Panc1 (cell line): ENCODE results near the gene HYDIN. TPM values are rescaled to one million over a fixed set of nuclear protein-coding genes. Genes with fewer than 3 reads are reported as not detected.

Experiments
- ATAC-seq: fragments of 200-7000 bp; cut with Tn5 transposase; 2 replicates; pipeline ENCODE4 v1.9.1; 2020; ENCODE audit warnings: mild to moderate bottlenecking, moderate library complexity
- BruUV-seq: library from RNA; stranded (reverse); fragments of 400-500 nt; replicated peaks from 2 replicates; lab custom pipeline; 2021; lab: Mats Ljungman, UMichigan
- CTCF ChIA-PET: fragments of 300-600 bp; sonication (Branson Sonifier 250); formaldehyde crosslinking; loops from one replicate; lab custom pipeline; 2022; ENCODE audit warnings: antibody characterized with exemption; lab: Charles Lee
- POLR2A ChIA-PET: fragments of 300-600 bp; sonication (Branson Sonifier 250); formaldehyde crosslinking; loops from one replicate; lab custom pipeline; 2022; ENCODE audit warnings: antibody characterized with exemption; lab: Charles Lee
- DNase-seq: peaks from one replicate; pipeline ENCODE4 v3.0.0-alpha.2; 2010; ENCODE audit warnings: low read depth, low spot score
- H3K27ac ChIP-seq: 2 replicates; pipeline ENCODE4 v1.5.1; 2011; ENCODE audit warnings: mild to moderate bottlenecking, low read length, inconsistent platforms
- H3K27me3 ChIP-seq: fragments of 200-500 bp; sonication (Bioruptor generic); 2 replicates; pipeline ENCODE4 v1.6.0; 2014; ENCODE audit warnings: low read length, inconsistent platforms; ENCODE audit not compliant: control insufficient read depth, insufficient read depth
- H3K36me3 ChIP-seq: fragments of 200-500 bp; sonication (Bioruptor generic); 2 replicates; pipeline ENCODE4 v1.5.1; 2014; ENCODE audit warnings: inconsistent platforms, mild to moderate bottlenecking, low read length, moderate library complexity; ENCODE audit not compliant: control insufficient read depth, insufficient read depth
- H3K4me1 ChIP-seq: 2 replicates; pipeline ENCODE4 v1.5.1; 2011; ENCODE audit warnings: inconsistent platforms, mild to moderate bottlenecking, low read length, moderate library complexity; ENCODE audit not compliant: control insufficient read depth, insufficient read depth
- H3K4me3 ChIP-seq, 2 experiments: 2 replicates each; pipeline ENCODE4 v1.5.1; 2011 to 2012; ENCODE audit warnings: low read depth in 2 of 2, low read length in 2 of 2, mild to moderate bottlenecking in 2 of 2, inconsistent platforms in 1 of 2, moderate library complexity in 1 of 2
- H3K9me3 ChIP-seq: fragments of 200-500 bp; sonication (Bioruptor generic); 2 replicates; pipeline ENCODE4 v1.5.1; 2014; ENCODE audit warnings: low read depth, mild to moderate bottlenecking, inconsistent platforms, low read length, moderate library complexity; ENCODE audit not compliant: control insufficient read depth, insufficient read depth
- CTCF ChIP-seq: fragments of 450-650 bp; IDR thresholded peaks from 2 replicates; pipeline ENCODE4 v1.5.1; 2017; ENCODE audit warnings: mild to moderate bottlenecking
- POLR2AphosphoS5 ChIP-seq: IDR thresholded peaks from 2 replicates; pipeline ENCODE4 v1.6.1; 2012; ENCODE audit warnings: mild to moderate bottlenecking, low read depth, low read length, moderate library complexity
- SIN3A ChIP-seq: IDR thresholded peaks from 2 replicates; pipeline ENCODE4 v1.6.1; 2012; ENCODE audit warnings: low read depth, mild to moderate bottlenecking, low read length, moderate library complexity, borderline replicate concordance; ENCODE audit not compliant: insufficient read depth
- TCF7L2 ChIP-seq: IDR thresholded peaks from 2 replicates; pipeline ENCODE4 v1.6.1; 2011; ENCODE audit warnings: mild to moderate bottlenecking, low read depth, low read length, inconsistent platforms
- in situ Hi-C: cut with HindIII; loops from 2 replicates; pipeline ENCODE4 v1.10.0; 2016; ENCODE audit warnings: low sequenced_read_pairs, low pct_unique_long_range_greater_than_20kb
- intact Hi-C: fragments of 100-400 bp; cut with micrococcal nuclease; formaldehyde crosslinking; loops from one replicate; pipeline ENCODE4 v1.10.0; 2022; ENCODE audit not compliant: unreplicated experiment
- total RNA-seq: library from RNA; stranded (reverse); gene quantifications from one replicate; pipeline ENCODE4 v1.2.1, GENCODE V29; 2021; ENCODE audit not compliant: unreplicated experiment
- TF ChIP-seq, protein P1 (sequence below), 2 experiments: IDR thresholded peaks; 2 replicates each; pipeline ENCODE4 v1.6.1; 2011 to 2012; ENCODE audit warnings: low read depth in 2 of 2, control low read depth in 1 of 2, low read length in 1 of 2, mild to moderate bottlenecking in 1 of 2, moderate library complexity in 1 of 2; ENCODE audit not compliant: insufficient read depth in 1 of 2

HYDIN gene
- total RNA-seq, 1 experiment from 2014 or later = 0.80 TPM

DNA sequence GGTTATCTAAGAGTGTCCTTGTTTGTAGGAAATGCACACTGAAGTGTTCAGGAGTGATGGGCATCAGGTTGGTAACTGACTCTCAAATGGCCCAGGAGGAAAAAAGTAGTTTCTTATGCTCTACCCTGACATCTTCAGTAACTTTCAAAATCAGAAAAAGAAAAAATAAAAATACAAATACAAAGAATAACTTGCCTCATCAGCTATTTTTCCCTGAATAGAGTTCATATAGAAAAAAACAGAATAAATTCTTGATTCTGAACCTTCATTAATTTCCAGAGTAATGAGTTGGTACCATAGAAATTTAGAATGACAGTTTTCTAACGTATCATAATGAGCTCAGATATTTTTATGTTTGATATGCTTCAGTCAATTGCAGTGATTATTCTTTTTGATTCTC lies 27.2 kb upstream of the HYDIN start:
- Histone ChIP-seq H3K4me3 (no peak overlapping the region), H3K27me3 (peaks cover 4% of the 10 kb centered on the region), H3K36me3 (no peaks in the 10 kb centered on the region), H3K4me1 (no peaks in the 10 kb centered on the region), H3K27ac (no peak overlapping the region), H3K9me3 (no peaks in the 10 kb centered on the region)
- no peak for ATAC-seq
- in situ Hi-C loops (no loop called here), intact Hi-C loops (no loop called here)
- ChIA-PET POLR2A (no interaction called here), CTCF (no interaction called here)
- TF ChIP-seq TCF7L2 = no peak
- TF ChIP-seq, protein P1, sequence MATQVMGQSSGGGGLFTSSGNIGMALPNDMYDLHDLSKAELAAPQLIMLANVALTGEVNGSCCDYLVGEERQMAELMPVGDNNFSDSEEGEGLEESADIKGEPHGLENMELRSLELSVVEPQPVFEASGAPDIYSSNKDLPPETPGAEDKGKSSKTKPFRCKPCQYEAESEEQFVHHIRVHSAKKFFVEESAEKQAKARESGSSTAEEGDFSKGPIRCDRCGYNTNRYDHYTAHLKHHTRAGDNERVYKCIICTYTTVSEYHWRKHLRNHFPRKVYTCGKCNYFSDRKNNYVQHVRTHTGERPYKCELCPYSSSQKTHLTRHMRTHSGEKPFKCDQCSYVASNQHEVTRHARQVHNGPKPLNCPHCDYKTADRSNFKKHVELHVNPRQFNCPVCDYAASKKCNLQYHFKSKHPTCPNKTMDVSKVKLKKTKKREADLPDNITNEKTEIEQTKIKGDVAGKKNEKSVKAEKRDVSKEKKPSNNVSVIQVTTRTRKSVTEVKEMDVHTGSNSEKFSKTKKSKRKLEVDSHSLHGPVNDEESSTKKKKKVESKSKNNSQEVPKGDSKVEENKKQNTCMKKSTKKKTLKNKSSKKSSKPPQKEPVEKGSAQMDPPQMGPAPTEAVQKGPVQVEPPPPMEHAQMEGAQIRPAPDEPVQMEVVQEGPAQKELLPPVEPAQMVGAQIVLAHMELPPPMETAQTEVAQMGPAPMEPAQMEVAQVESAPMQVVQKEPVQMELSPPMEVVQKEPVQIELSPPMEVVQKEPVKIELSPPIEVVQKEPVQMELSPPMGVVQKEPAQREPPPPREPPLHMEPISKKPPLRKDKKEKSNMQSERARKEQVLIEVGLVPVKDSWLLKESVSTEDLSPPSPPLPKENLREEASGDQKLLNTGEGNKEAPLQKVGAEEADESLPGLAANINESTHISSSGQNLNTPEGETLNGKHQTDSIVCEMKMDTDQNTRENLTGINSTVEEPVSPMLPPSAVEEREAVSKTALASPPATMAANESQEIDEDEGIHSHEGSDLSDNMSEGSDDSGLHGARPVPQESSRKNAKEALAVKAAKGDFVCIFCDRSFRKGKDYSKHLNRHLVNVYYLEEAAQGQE (IDR thresholded peaks at IDR 0.05; ENCODE audit: insufficient read depth in 1 of 2, low read depth in 2 of 2, low read length in 1 of 2) = no peak
- no peak for TF ChIP-seq SIN3A
- TF ChIP-seq POLR2AphosphoS5 = no peak
- no peak for TF ChIP-seq CTCF
- DNase-seq = no peak
- BruUV-seq = no TSS peak

GRCh38 chr16:71255721-71256120 lies 25.2 kb upstream of the HYDIN start:
- BruUV-seq = no TSS peak

More at GRCh38 chr16:71255721-71256120, 25.2 kb upstream of the HYDIN start:
- POLR2A ChIA-PET = no interaction called here
- Histone ChIP-seq H3K9me3 (no peaks in the 10 kb centered on the region), H3K27ac (no peak overlapping the region), H3K4me3 (no peak overlapping the region), H3K4me1 (no peaks in the 10 kb centered on the region), H3K36me3 (no peaks in the 10 kb centered on the region), H3K27me3 (peaks cover 4% of the 10 kb centered on the region)
- CTCF ChIA-PET = no interaction called here
- intact Hi-C loops = no loop called here
- in situ Hi-C loops = no loop called here
- TF ChIP-seq TCF7L2 (no peak), CTCF (no peak), SIN3A (no peak), POLR2AphosphoS5 (no peak)
- TF ChIP-seq, protein P1 (IDR thresholded peaks at IDR 0.05; ENCODE audit: insufficient read depth in 1 of 2, low read depth in 2 of 2, low read length in 1 of 2) = no peak
- DNase-seq (no peak), ATAC-seq (no peak)
